HG02678 (cell line): ENCODE data around the gene POLE.

Experiments
- ATAC-seq: cut with Tn5 transposase; IDR thresholded peaks from one replicate; pipeline ENCODE4 v1.9.1; 2021; ENCODE audit warnings: mild to moderate bottlenecking, moderate library complexity; ENCODE audit not compliant: unreplicated experiment

The POLE gene

GRCh38 chr12:132582582-132583410, 104.3 kb downstream of the POLE start:
- ATAC-seq: no peak

GRCh38 chr12:132582058-132582420, 105.1 kb downstream of the POLE start:
- ATAC-seq: no peak

GRCh38 chr12:132581348-132582057, 105.6 kb downstream of the POLE start:
- no peak for ATAC-seq

GRCh38 chr12:132580701-132581292, 106.3 kb downstream of the POLE start:
- no peak for ATAC-seq

GRCh38 chr12:132579744-132580143, 107.4 kb downstream of the POLE start:
- no peak for ATAC-seq

GRCh38 chr12:132578826-132579225, 108.3 kb downstream of the POLE start:
- no peak for ATAC-seq

GRCh38 chr12:132578118-132578517, 109.0 kb downstream of the POLE start:
- ATAC-seq: no peak

- no peak for ATAC-seq
Observed at GRCh38 chr12:132577191-132577920, 109.8 kb downstream of the POLE start.

- no peak for ATAC-seq
Observed at GRCh38 chr12:132576701-132577100, 110.4 kb downstream of the POLE start.

- no peak for ATAC-seq
Observed at GRCh38 chr12:132575661-132576060, 111.5 kb downstream of the POLE start.

GRCh38 chr12:132574271-132574996, 112.7 kb downstream of the POLE start:
- ATAC-seq: no peak
